Measurements from ENCODE around the gene KCNN3. TPM values are rescaled to one million over a fixed set of nuclear protein-coding genes. Genes with fewer than 3 reads are reported as not detected.

The KCNN3 gene
- total RNA-seq, 1 donor: 0.09 TPM

DNA sequence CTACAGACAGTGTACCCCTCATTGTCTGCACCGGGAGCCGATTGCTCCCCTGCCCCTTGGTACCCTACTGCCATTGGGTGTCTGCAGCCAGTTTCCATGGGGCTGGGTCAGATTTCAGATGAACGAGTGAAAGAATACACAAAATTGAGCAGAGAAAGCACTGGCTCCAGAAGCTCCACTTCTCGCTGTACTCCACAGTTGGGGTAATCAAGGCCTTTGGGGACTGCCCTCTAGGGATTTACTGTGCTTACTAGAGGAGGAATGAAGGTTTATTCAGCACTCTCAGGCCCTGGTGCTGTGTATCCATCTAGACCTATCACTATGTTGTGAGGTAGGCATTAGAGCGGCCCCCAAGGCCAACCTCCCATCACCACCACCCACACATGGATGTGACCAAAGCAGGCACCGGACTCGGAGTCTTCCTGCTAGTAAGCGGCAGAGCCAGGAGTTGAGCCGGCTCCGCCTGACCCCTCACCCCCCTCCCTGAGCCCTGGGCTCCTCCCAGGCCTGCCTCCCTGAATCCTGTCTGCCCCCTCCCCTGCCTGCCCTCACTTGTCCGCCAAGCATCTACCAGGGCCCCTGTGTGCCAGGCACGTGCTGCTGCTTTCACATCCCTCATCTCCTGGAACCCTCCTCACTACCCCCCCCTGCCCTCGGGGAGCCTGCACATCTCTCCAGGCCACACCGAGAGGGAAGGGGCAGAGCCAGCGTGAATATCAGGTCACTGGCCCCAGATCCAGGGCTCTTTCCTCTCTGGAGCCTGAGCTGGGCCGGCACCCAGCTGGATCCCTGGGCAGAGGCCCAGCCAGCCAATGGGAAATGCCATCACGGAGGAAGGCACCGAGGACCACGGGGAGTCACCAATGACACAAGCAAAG, 23.3 kb downstream of the KCNN3 start:
- TF ChIP-seq, protein P1, sequence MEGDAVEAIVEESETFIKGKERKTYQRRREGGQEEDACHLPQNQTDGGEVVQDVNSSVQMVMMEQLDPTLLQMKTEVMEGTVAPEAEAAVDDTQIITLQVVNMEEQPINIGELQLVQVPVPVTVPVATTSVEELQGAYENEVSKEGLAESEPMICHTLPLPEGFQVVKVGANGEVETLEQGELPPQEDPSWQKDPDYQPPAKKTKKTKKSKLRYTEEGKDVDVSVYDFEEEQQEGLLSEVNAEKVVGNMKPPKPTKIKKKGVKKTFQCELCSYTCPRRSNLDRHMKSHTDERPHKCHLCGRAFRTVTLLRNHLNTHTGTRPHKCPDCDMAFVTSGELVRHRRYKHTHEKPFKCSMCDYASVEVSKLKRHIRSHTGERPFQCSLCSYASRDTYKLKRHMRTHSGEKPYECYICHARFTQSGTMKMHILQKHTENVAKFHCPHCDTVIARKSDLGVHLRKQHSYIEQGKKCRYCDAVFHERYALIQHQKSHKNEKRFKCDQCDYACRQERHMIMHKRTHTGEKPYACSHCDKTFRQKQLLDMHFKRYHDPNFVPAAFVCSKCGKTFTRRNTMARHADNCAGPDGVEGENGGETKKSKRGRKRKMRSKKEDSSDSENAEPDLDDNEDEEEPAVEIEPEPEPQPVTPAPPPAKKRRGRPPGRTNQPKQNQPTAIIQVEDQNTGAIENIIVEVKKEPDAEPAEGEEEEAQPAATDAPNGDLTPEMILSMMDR (IDR thresholded peaks at IDR 0.05; ENCODE audit: insufficient read depth, low read length): no peak
- DNase-seq (ENCODE audit: low read depth): no peak
- no peak overlapping the region for H3K4me3 ChIP-seq (ENCODE audit: low read depth, low read length)

DNA sequence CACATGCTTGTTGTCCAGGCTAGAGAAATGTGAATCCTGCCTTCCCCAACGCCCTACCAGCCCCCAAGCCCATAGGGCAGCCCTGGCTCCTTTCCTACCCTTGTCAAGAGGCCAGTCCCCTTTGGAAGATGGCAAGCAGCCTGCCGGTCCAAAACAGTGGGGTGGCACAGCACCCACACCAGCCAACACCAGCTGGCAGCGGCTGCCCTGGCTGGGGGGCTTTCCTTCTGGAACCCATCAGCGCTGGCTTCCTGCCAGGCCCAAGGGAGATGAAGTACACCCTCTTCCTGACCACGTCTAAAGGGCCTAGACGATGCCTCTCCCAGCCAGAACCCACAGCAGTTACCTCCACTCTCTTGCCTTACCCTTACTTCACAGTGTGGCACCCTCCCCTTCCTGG, 24.2 kb downstream of the KCNN3 start:
- no peak for DNase-seq (ENCODE audit: low read depth)
- H3K4me3 ChIP-seq (ENCODE audit: low read depth, low read length): no peak overlapping the region
- TF ChIP-seq, protein P1 (IDR thresholded peaks at IDR 0.05; ENCODE audit: insufficient read depth, low read length): no peak

DNA sequence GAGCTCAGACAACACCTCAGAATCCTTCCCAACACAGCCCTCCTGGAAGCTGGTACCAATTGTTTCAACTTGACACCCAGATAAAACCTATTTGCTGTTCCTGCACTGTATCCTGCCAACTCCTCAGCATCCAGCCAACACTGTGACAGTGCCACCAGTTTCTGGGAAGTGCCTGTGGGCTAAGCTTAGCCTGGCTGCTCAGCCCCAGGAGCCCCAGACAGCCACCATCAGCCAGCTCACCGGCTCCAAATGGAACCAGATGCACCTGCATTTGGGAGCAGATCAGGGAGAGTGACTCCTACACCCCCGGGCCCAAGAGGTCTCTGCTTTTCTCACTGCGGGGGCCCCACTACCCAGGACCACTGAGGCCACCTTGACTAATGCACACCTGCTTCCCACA, 24.9 kb downstream of the KCNN3 start:
- no peak for DNase-seq (ENCODE audit: low read depth)
- H3K4me3 ChIP-seq (ENCODE audit: low read depth, low read length): no peak overlapping the region
- TF ChIP-seq, protein P1 (IDR thresholded peaks at IDR 0.05; ENCODE audit: insufficient read depth, low read length): no peak

DNA sequence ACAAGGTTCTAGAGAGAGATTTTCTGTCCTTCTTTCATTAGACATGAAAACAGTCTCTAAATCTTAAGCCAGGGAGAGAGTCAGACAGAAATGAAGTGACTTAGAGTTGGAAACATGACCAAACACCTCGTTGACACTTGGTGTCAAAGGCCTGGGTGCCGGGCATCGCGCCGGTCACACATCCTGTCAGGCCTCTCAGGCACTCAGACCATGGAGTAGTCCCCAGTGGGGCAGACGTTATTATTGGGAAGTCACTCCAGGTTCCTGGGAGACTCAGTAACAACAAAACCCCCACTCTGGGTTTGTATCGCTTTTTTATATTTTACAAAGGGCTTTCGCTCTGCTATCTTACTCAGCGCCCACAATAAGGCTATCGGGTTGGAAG, 25.8 kb downstream of the KCNN3 start:
- DNase-seq (ENCODE audit: low read depth): no peak
- H3K4me3 ChIP-seq (ENCODE audit: low read depth, low read length): no peak overlapping the region
- TF ChIP-seq, protein P1 (IDR thresholded peaks at IDR 0.05; ENCODE audit: insufficient read depth, low read length): no peak

DNA sequence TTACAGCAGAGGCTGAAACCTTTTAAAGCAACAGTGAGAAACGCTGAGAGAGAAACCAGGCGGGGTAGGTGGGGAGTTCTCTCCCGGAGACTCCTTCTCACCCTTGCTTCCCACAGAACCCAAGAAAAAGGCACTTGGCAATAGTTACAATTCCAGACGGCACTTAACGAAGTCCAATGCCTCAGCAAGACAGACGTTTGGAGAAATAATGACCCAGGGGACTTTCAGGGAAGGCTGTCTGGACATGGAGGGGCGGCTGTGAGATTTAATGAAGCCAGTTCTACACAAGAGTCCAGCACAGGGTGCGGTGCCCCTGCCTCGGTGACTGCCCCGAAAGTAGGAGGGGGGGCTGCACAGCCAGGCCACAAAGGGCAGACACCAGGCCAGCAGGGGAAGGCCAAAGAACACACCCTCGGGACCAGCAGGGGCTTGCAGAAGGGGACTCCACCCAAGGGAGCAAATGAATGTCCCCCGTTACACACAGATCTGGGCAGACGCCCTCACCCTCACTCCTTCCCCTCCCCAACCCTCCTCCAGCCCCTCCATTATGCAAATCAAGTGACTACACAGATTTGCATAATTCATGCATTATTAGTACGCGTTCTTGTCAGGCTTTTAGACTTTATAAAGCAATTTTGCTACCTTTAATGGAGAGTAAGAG, 26.3 kb downstream of the KCNN3 start:
- TF ChIP-seq, protein P1 (IDR thresholded peaks at IDR 0.05; ENCODE audit: insufficient read depth, low read length): no peak
- no peak for DNase-seq (ENCODE audit: low read depth)
- no peak overlapping the region for H3K4me3 ChIP-seq (ENCODE audit: low read depth, low read length)

DNA sequence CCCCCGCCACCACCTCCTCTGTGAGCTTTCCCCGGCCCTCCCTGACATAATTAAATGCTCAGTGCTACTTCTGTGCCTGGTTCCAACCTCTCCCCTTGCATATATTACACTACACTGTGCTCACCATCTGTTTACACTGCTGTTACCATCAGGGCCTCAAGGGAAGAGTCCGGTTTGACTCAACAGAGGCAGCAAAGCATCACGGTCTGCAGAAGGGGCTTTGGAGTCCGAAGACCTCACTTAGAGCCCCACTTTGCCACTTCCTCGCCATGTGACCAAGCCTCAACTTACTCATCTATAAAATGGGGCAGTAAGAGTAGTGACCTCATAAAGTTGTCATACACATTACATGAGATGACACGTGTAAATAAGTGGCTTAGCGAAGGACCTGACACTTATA, 27.4 kb downstream of the KCNN3 start:
- H3K4me3 ChIP-seq (ENCODE audit: low read depth, low read length): no peak overlapping the region
- TF ChIP-seq, protein P1 (IDR thresholded peaks at IDR 0.05; ENCODE audit: insufficient read depth, low read length): no peak
- no peak for DNase-seq (ENCODE audit: low read depth)
